Spleen (tissue), 7 donors: ENCODE data around the gene TAB3.

Source experiments
- POLR2A ChIP-seq, 3 donors: fragments of 450-650 bp; IDR thresholded peaks; one replicate each; pipeline ENCODE4 v1.5.1; 2017; ENCODE audit warnings: antibody characterized with exemption in 3 of 3, mild to moderate bottlenecking in 1 of 3
- TF ChIP-seq, protein P1 (sequence below), 11 experiments: fragments of 200-600 bp in 7 of 11; fragments of 450-650 bp in 4 of 11; sonication (generic) in 4 of 11; IDR thresholded peaks in 8 of 11; conservative IDR thresholded peaks in 3 of 11; 1 replicate in 7 of 11; 2 replicates in 4 of 11; pipeline versions ENCODE4 v1.4.0 to v1.8.0; 2016 to 2021; ENCODE audit warnings: antibody characterized with exemption in 11 of 11, inconsistent platforms in 4 of 11, mild to moderate bottlenecking in 1 of 11
- donor health status: DM: no; HTN: no; CAD: no; lungs with moderate emphysema.
- donor health status: DM: no; HTN: no; CAD: no.
- donor health status: DM: no; HTN: no; CAD: no.

DNA sequence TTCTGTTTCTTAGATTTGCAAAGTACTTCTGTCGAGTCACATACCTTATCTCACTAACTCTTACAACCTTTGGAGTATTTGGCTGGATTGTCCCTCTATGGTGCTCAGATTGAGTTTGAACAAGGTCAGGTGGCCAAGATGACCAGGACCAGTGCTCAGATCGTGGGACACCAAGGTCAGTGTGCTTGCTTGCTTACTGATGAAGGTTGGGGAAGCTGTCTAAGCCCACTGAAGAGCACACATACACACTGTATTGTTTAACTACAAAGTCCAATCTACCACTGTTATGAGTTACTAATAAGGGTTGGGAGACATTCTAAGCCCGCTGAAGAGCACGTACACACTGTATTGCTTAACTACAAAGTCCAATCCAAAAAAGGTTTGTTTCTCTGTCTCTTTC, 53.7 kb downstream of the TAB3 start:
- TF ChIP-seq POLR2A (IDR thresholded peaks at IDR 0.05): no peak
- TF ChIP-seq, protein P1, sequence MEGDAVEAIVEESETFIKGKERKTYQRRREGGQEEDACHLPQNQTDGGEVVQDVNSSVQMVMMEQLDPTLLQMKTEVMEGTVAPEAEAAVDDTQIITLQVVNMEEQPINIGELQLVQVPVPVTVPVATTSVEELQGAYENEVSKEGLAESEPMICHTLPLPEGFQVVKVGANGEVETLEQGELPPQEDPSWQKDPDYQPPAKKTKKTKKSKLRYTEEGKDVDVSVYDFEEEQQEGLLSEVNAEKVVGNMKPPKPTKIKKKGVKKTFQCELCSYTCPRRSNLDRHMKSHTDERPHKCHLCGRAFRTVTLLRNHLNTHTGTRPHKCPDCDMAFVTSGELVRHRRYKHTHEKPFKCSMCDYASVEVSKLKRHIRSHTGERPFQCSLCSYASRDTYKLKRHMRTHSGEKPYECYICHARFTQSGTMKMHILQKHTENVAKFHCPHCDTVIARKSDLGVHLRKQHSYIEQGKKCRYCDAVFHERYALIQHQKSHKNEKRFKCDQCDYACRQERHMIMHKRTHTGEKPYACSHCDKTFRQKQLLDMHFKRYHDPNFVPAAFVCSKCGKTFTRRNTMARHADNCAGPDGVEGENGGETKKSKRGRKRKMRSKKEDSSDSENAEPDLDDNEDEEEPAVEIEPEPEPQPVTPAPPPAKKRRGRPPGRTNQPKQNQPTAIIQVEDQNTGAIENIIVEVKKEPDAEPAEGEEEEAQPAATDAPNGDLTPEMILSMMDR (IDR thresholded peaks at IDR 0.05 in 8 of 11, conservative IDR thresholded peaks at IDR 0.05 in 3 of 11): no peak
